A549 (cell line): ENCODE measurements around the gene OR12D2. TPM values are rescaled to one million over a fixed set of nuclear protein-coding genes. Genes with fewer than 3 reads are reported as not detected.

Experiments used
- ATAC-seq, 2 experiments: fragments of 200-7000 bp in 1 of 2; fragments of >200 bp in 1 of 2; cut with Nextera tagmentation in 1 of 2; cut with Tn5 transposase in 1 of 2; 3 replicates each; pipeline versions ENCODE4 v1.8.0 to v1.9.1; 2018 to 2020; ENCODE audit warnings: mild to moderate bottlenecking in 1 of 2, moderate library complexity in 1 of 2
- CTCF ChIA-PET: fragments of 300-600 bp; sonication (Branson Sonifier 250); formaldehyde crosslinking; extraction: SDS; loops from one replicate; lab custom pipeline; 2021; ENCODE audit warnings: antibody characterized with exemption, inconsistent platforms; lab: Yijun Ruan, JAX
- POLR2A ChIA-PET: fragments of 350-600 bp; formaldehyde crosslinking; extraction: SDS; loops from one replicate; lab custom pipeline; 2021; ENCODE audit warnings: antibody characterized with exemption, inconsistent platforms; lab: Yijun Ruan, JAX
- DNase-seq, 2 experiments: peaks; one replicate each; pipeline versions ENCODE4 v3.0.0 to v3.0.0-alpha.2; 2011 to 2016; ENCODE audit warnings: low read depth in 1 of 2, low spot score in 1 of 2
- FAIRE-seq: peaks from 2 replicates; lab custom pipeline; 2011; peaks lifted over from hg19 to GRCh38; lab: Jason Lieb, UNC
- H3K27ac ChIP-seq, 2 experiments: fragments of >200 bp; sonication (Bioruptor Twin); formaldehyde crosslinking; 3 replicates each; pipeline ENCODE4 v1.5.1; 2016 to 2017
- H3K4me1 ChIP-seq: fragments of >200 bp; sonication (Bioruptor Twin); formaldehyde crosslinking; 3 replicates; pipeline ENCODE4 v1.6.1; 2016
- H3K4me2 ChIP-seq: fragments of >200 bp; sonication (Bioruptor Twin); formaldehyde crosslinking; 3 replicates; pipeline ENCODE4 v1.6.1; 2016
- H3K4me3 ChIP-seq: fragments of >200 bp; sonication (Bioruptor Twin); formaldehyde crosslinking; 3 replicates; pipeline ENCODE4 v1.5.1; 2016
- H3K9me3 ChIP-seq: fragments of >200 bp; sonication (Bioruptor Twin); formaldehyde crosslinking; 3 replicates; pipeline ENCODE4 v1.6.1; 2016
- CHD2 ChIP-seq: fragments of 150-350 bp; IDR thresholded peaks from 2 replicates; pipeline ENCODE4 v1.6.1; 2014; ENCODE audit warnings: low read length; ENCODE audit not compliant: partially characterized antibody
- CHD4 ChIP-seq: fragments of 200-600 bp; sonication (generic); IDR thresholded peaks from 2 replicates; pipeline ENCODE4 v1.6.1; 2016; ENCODE audit warnings: antibody characterized with exemption, mild to moderate bottlenecking, borderline replicate concordance
- FOSB ChIP-seq: fragments of 250-450 bp; sonication (Bioruptor Pico); IDR thresholded peaks from 2 replicates; pipeline ENCODE4 v1.5.0; 2020; ENCODE audit warnings: mild to moderate bottlenecking, moderate library complexity
- FOSL2 ChIP-seq, 2 experiments: fragments of 450-650 bp in 1 of 2; fragments of >200 bp in 1 of 2; sonication (Bioruptor Twin) in 1 of 2; formaldehyde crosslinking; IDR thresholded peaks; 2 replicates each; pipeline versions ENCODE4 v1.5.0 to v1.6.1; 2016 to 2020; ENCODE audit warnings: mild to moderate bottlenecking in 1 of 2, moderate library complexity in 1 of 2
- HEYL ChIP-seq: fragments of 250-450 bp; sonication (Bioruptor Pico); IDR thresholded peaks from 2 replicates; pipeline ENCODE4 v1.8.0; 2021; ENCODE audit warnings: mild to moderate bottlenecking, moderate library complexity
- HOXA7 ChIP-seq: fragments of 250-450 bp; sonication (Bioruptor Pico); IDR thresholded peaks from 2 replicates; pipeline ENCODE4 v1.5.0; 2020; ENCODE audit warnings: mild to moderate bottlenecking, moderate library complexity
- HOXB5 ChIP-seq: fragments of 250-450 bp; sonication (Bioruptor Pico); IDR thresholded peaks from 2 replicates; pipeline ENCODE4 v1.5.0; 2020; ENCODE audit warnings: mild to moderate bottlenecking, moderate library complexity
- KDM1A ChIP-seq: fragments of 200-600 bp; sonication (generic); IDR thresholded peaks from 2 replicates; pipeline ENCODE4 v1.6.1; 2016; ENCODE audit warnings: low read depth, mild to moderate bottlenecking
- KDM5A ChIP-seq: fragments of 200-600 bp; sonication (generic); IDR thresholded peaks from 2 replicates; pipeline ENCODE4 v1.6.1; 2016; ENCODE audit warnings: antibody characterized with exemption, mild to moderate bottlenecking
- MAZ ChIP-seq: fragments of 150-350 bp; IDR thresholded peaks from 2 replicates; pipeline ENCODE4 v1.6.1; 2014; ENCODE audit warnings: antibody characterized with exemption, low read depth, low read length, borderline replicate concordance
- NPAS2 ChIP-seq: fragments of 250-450 bp; sonication (Bioruptor Pico); IDR thresholded peaks from 2 replicates; pipeline ENCODE4 v1.8.0; 2022; ENCODE audit warnings: mild to moderate bottlenecking, moderate library complexity, borderline replicate concordance
- NR3C1 ChIP-seq: fragments of >200 bp; sonication (Bioruptor Twin); formaldehyde crosslinking; IDR thresholded peaks from 3 replicates; pipeline ENCODE4 v1.6.1; 2017
- POLR2A ChIP-seq: IDR thresholded peaks from 2 replicates; pipeline ENCODE4 v1.6.1; 2012; ENCODE audit warnings: mild to moderate bottlenecking, low read length
- POLR2AphosphoS2 ChIP-seq: conservative IDR thresholded peaks from 2 replicates; pipeline ENCODE4 v1.6.1; 2012; ENCODE audit warnings: low read length, improper control_type of control experiment, inconsistent platforms
- RAD21 ChIP-seq, 2 experiments: fragments of >200 bp in 1 of 2; sonication (Bioruptor Twin) in 1 of 2; formaldehyde crosslinking in 1 of 2; IDR thresholded peaks in 1 of 2; conservative IDR thresholded peaks in 1 of 2; 2 replicates in 1 of 2; 3 replicates in 1 of 2; pipeline ENCODE4 v1.6.1; 2012 to 2018; ENCODE audit warnings: inconsistent platforms in 1 of 2
- RARB ChIP-seq: fragments of 250-450 bp; sonication (Bioruptor Pico); IDR thresholded peaks from 2 replicates; pipeline ENCODE4 v1.8.0; 2021; ENCODE audit warnings: mild to moderate bottlenecking, moderate library complexity
- RCOR1 ChIP-seq: fragments of 150-350 bp; IDR thresholded peaks from 2 replicates; pipeline ENCODE4 v1.6.1; 2014; ENCODE audit warnings: antibody characterized with exemption, low read length, low read depth
- TP53 ChIP-seq: fragments of 250-450 bp; sonication (Bioruptor Pico); IDR thresholded peaks from 2 replicates; pipeline ENCODE4 v1.5.0; 2021; ENCODE audit warnings: mild to moderate bottlenecking, moderate library complexity
- ZC3H11A ChIP-seq: fragments of 450-650 bp; IDR thresholded peaks from 2 replicates; pipeline ENCODE4 v1.6.1; 2014; ENCODE audit warnings: antibody characterized with exemption, mild to moderate bottlenecking
- ZFP36 ChIP-seq: fragments of 450-650 bp; IDR thresholded peaks from 2 replicates; pipeline ENCODE4 v1.6.1; 2014; ENCODE audit warnings: borderline replicate concordance; ENCODE audit not compliant: partially characterized antibody
- ZNF302 ChIP-seq: fragments of 250-450 bp; sonication (Bioruptor Pico); IDR thresholded peaks from 2 replicates; pipeline ENCODE4 v1.9.0; 2021; ENCODE audit warnings: inconsistent platforms, mild to moderate bottlenecking, moderate library complexity
- WGBS: methylation state at CpG from one replicate; pipeline ENCODE4 v1.1.6; 2017; ENCODE audit errors: missing lambda C conversion rate; 5-methylcytosine and 5-hydroxymethylcytosine counted together
- polyA plus RNA-seq, 4 experiments: library from polyadenylated mRNA; depleted of rRNA in 3 of 4; stranded (reverse); fragments of >200 nt; fragmentation: RNase III in 1 of 4; extraction: RNeasy Plus Mini Kit Qiagen cat#74134 plus additional on column Dnase treatment in 1 of 4; gene quantifications; 2 replicates in 3 of 4; 3 replicates in 1 of 4; pipeline ENCODE4 v1.2.3, GENCODE V29; 2011 to 2017
- TF ChIP-seq, protein P1 (sequence below): fragments of >200 bp; sonication (Bioruptor Twin); formaldehyde crosslinking; IDR thresholded peaks from 3 replicates; pipeline ENCODE4 v1.6.1; 2016
- TF ChIP-seq, protein P2 (sequence below): fragments of >200 bp; sonication (Bioruptor Twin); formaldehyde crosslinking; IDR thresholded peaks from 3 replicates; pipeline ENCODE4 v1.5.1; 2016
- TF ChIP-seq, protein P3 (sequence below): fragments of 250-450 bp; sonication (Bioruptor Pico); IDR thresholded peaks from 2 replicates; pipeline ENCODE4 v1.5.0; 2020; ENCODE audit warnings: low read depth, mild to moderate bottlenecking, moderate library complexity

Gene OR12D2
- polyA plus RNA-seq, 2 of the 4 experiments (the other 2 are of a cell fraction) = not detected

DNA sequence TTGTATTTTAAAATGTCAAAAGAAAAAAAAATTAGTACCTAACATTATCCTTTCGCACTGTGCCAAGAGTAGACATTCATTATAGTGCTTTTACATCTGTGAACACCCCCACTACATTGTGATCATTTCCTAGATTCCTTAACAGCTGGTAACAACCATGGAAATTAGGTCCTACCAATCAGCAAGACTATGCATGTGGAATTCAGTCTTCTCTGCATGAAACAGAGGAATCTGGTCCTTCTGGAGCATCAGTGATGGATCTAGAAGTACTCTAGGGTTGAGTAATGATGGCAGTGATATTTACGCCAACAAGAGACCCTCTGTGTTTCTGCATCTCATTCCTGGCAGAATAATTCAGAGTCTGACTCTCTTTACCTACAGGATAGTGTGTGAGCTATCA, 28.7 kb downstream of the OR12D2 start:
- FAIRE-seq = no peak
- CTCF ChIA-PET = no interaction called here
- POLR2A ChIA-PET = no interaction called here
- WGBS = 2% methylated on average over 2 of the region's 2 CpGs
- no peaks in the 10 kb centered on the region for H3K4me1 ChIP-seq
- H3K4me2 ChIP-seq = no peak overlapping the region
- ATAC-seq = no peak
- H3K4me3 ChIP-seq = no peak overlapping the region
- TF ChIP-seq, protein P1, sequence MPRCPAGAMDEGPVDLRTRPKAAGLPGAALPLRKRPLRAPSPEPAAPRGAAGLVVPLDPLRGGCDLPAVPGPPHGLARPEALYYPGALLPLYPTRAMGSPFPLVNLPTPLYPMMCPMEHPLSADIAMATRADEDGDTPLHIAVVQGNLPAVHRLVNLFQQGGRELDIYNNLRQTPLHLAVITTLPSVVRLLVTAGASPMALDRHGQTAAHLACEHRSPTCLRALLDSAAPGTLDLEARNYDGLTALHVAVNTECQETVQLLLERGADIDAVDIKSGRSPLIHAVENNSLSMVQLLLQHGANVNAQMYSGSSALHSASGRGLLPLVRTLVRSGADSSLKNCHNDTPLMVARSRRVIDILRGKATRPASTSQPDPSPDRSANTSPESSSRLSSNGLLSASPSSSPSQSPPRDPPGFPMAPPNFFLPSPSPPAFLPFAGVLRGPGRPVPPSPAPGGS = no peak
- TF ChIP-seq FOSL2 (IDR thresholded peaks at IDR 0.05) = no peak
- TF ChIP-seq FOSL2 (CRISPR knock-in tag; IDR thresholded peaks at IDR 0.05) = no peak
- TF ChIP-seq HEYL (CRISPR knock-in tag) = no peak
- no peak for TF ChIP-seq HOXA7 (CRISPR knock-in tag)
- no peak for TF ChIP-seq HOXB5 (CRISPR knock-in tag)
- TF ChIP-seq CHD2 = no peak
- no peak for TF ChIP-seq KDM5A
- no peak for TF ChIP-seq FOSB (CRISPR knock-in tag)
- no peak for TF ChIP-seq NPAS2 (CRISPR knock-in tag)
- TF ChIP-seq ZNF302 (CRISPR knock-in tag) = no peak
- no peak for TF ChIP-seq RARB (CRISPR knock-in tag)
- no peak for TF ChIP-seq ZFP36
- TF ChIP-seq ZC3H11A = no peak
- no peak for TF ChIP-seq RCOR1
- no peak for TF ChIP-seq CHD4
- TF ChIP-seq, protein P2, sequence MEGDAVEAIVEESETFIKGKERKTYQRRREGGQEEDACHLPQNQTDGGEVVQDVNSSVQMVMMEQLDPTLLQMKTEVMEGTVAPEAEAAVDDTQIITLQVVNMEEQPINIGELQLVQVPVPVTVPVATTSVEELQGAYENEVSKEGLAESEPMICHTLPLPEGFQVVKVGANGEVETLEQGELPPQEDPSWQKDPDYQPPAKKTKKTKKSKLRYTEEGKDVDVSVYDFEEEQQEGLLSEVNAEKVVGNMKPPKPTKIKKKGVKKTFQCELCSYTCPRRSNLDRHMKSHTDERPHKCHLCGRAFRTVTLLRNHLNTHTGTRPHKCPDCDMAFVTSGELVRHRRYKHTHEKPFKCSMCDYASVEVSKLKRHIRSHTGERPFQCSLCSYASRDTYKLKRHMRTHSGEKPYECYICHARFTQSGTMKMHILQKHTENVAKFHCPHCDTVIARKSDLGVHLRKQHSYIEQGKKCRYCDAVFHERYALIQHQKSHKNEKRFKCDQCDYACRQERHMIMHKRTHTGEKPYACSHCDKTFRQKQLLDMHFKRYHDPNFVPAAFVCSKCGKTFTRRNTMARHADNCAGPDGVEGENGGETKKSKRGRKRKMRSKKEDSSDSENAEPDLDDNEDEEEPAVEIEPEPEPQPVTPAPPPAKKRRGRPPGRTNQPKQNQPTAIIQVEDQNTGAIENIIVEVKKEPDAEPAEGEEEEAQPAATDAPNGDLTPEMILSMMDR = no peak
- no peak for TF ChIP-seq KDM1A
- TF ChIP-seq MAZ = no peak
- no peak for TF ChIP-seq POLR2AphosphoS2
- TF ChIP-seq POLR2A = no peak
- no peaks in the 10 kb centered on the region for H3K9me3 ChIP-seq
- no peak for DNase-seq
- no peak overlapping the region for H3K27ac ChIP-seq

DNA sequence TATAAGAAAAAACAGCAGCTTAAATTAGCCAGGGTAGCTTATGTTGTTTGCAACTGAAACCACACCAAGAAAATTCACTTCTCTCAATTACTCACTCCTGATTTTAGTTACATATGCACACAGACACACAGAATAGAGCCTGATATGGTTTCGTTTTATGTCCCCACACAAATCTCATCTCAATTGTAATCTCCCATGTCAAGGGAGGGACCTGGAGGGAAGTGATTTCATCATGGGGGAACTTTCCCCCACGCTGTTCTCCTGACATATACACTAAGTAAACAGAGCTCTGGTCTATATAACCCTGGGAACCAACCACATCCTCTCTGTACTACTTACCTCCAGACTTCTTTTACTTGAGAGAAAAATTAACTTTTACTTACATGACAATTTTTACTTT, 29.1 kb downstream of the OR12D2 start:
- Histone ChIP-seq H3K4me2 (no peak overlapping the region), H3K4me3 (no peak overlapping the region), H3K4me1 (no peaks in the 10 kb centered on the region), H3K9me3 (no peaks in the 10 kb centered on the region), H3K27ac (no peak overlapping the region)
- ChIA-PET POLR2A (no interaction called here), CTCF (no interaction called here)
- FAIRE-seq (no peak), DNase-seq (no peak), ATAC-seq (no peak)
- 0% methylated on average over 2 of the region's 2 CpGs for WGBS
- TF ChIP-seq CHD2 = no peak
- TF ChIP-seq ZNF302 (CRISPR knock-in tag) = no peak
- TF ChIP-seq RAD21 (conservative IDR thresholded peaks at IDR 0.05 in 1 of 2, IDR thresholded peaks at IDR 0.05 in 1 of 2) = no peak
- no peak for TF ChIP-seq MAZ
- TF ChIP-seq RCOR1 = no peak
- no peak for TF ChIP-seq NR3C1
- TF ChIP-seq, protein P3, sequence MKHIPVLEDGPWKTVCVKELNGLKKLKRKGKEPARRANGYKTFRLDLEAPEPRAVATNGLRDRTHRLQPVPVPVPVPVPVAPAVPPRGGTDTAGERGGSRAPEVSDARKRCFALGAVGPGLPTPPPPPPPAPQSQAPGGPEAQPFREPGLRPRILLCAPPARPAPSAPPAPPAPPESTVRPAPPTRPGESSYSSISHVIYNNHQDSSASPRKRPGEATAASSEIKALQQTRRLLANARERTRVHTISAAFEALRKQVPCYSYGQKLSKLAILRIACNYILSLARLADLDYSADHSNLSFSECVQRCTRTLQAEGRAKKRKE = no peak
- TF ChIP-seq TP53 = no peak
